Cardiac muscle cell (in vitro differentiated cells and primary cell): ENCODE results near the gene FAM3C. TPM values are rescaled to one million over a fixed set of nuclear protein-coding genes. Genes with fewer than 3 reads are reported as not detected.
A peak's percentile ranks its signal among the peaks of the same experiment; 100 is the strongest.

Experiments
- DNase-seq, 2 donors: peaks; one replicate each; pipeline versions ENCODE4 v3.0.0 to v3.0.0-alpha.2; 2010 to 2017; ENCODE audit warnings: low read depth in 1 of 2, low spot score in 1 of 2
- H3K27ac ChIP-seq: fragments of 200-600 bp; sonication (generic); 2 replicates; pipeline ENCODE4 v1.5.1; 2016
- H3K27me3 ChIP-seq: fragments of 200-600 bp; sonication (generic); 2 replicates; pipeline ENCODE4 v1.6.0; 2016; ENCODE audit warnings: control low read depth
- H3K36me3 ChIP-seq: fragments of 200-600 bp; sonication (generic); 2 replicates; pipeline ENCODE4 v1.5.1; 2016; ENCODE audit warnings: control low read depth
- H3K4me1 ChIP-seq: fragments of 200-600 bp; sonication (generic); 2 replicates; pipeline ENCODE4 v1.8.1; 2017; ENCODE audit warnings: low read depth, mild to moderate bottlenecking, mixed run types
- H3K4me3 ChIP-seq: fragments of 200-600 bp; sonication (generic); 2 replicates; pipeline ENCODE4 v1.5.1; 2016; ENCODE audit warnings: mild to moderate bottlenecking
- H3K9me3 ChIP-seq: fragments of 200-600 bp; sonication (generic); 2 replicates; pipeline ENCODE4 v1.5.1; 2017; ENCODE audit warnings: low read depth, mild to moderate bottlenecking, control low read depth
- polyA plus RNA-seq: library from polyadenylated mRNA; unstranded; fragments of >200 nt; fragmentation: Nextera tagmentation; extraction: Ambion mirVana; gene quantifications from 2 replicates; pipeline ENCODE4 v1.2.1, GENCODE V29; 2016
- total RNA-seq: library from RNA; depleted of rRNA; stranded (reverse); fragments of >200 nt; gene quantifications from 2 replicates; pipeline ENCODE4 v1.2.3, GENCODE V29; 2016
- TF ChIP-seq, protein P1 (sequence below): IDR thresholded peaks from 2 replicates; pipeline ENCODE4 v1.5.1; 2012; ENCODE audit warnings: low read depth, mild to moderate bottlenecking, low read length

FAM3C gene
- total and polyA plus RNA-seq, 2 experiments from 2014 or later = 33.2 to 70.1 TPM

DNA sequence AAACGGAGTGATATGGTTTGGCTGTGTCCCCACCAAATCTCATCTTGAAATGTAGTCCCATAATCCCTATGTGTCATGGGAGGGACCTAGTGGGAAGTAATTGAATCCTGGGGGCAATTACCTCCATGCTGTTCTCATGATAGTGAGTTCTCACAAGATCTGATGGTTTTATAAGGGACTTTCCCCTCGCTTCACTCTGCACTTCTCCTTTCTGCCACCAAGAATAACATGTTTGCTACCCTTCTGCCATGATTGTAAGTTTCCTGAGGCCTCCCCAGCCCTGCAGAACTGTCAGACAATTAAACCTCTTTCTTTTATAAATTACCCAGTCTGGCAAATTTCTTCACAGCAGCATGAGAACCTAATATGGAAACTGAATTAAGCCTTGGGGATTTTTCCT is 19.1 kb downstream of the FAM3C start:
- TF ChIP-seq, protein P1, sequence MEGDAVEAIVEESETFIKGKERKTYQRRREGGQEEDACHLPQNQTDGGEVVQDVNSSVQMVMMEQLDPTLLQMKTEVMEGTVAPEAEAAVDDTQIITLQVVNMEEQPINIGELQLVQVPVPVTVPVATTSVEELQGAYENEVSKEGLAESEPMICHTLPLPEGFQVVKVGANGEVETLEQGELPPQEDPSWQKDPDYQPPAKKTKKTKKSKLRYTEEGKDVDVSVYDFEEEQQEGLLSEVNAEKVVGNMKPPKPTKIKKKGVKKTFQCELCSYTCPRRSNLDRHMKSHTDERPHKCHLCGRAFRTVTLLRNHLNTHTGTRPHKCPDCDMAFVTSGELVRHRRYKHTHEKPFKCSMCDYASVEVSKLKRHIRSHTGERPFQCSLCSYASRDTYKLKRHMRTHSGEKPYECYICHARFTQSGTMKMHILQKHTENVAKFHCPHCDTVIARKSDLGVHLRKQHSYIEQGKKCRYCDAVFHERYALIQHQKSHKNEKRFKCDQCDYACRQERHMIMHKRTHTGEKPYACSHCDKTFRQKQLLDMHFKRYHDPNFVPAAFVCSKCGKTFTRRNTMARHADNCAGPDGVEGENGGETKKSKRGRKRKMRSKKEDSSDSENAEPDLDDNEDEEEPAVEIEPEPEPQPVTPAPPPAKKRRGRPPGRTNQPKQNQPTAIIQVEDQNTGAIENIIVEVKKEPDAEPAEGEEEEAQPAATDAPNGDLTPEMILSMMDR = no peak
- H3K9me3 ChIP-seq = no peaks in the 10 kb centered on the region
- no peak overlapping the region for H3K4me3 ChIP-seq
- no peak overlapping the region for H3K27ac ChIP-seq
- H3K27me3 ChIP-seq = no peaks in the 10 kb centered on the region
- H3K36me3 ChIP-seq = peaks cover 8% of the 10 kb centered on the region
- DNase-seq = no peak
- peaks cover 9% of the 10 kb centered on the region for H3K4me1 ChIP-seq

DNA sequence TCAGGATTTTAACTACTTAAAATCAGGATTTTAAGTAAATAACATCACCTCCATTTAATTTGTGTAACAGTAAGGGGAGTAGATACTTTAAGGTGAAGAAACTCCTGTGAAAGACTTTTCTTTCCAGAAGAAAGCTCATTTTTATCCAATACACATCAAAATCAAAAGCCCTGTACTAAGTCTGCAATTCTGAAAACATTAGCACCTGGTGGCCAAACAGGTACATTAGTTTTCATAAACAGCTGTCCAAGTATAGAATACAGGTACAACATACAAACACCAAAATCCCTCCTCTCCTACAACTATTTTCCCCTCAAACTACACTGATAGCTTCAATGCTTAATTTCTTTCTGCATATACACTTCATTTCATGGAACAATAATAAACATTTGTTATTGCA is 22.9 kb downstream of the FAM3C start:
- Histone ChIP-seq H3K27me3 (no peaks in the 10 kb centered on the region), H3K4me3 (no peak overlapping the region), H3K9me3 (no peaks in the 10 kb centered on the region), H3K4me1 (peaks cover 9% of the 10 kb centered on the region), H3K36me3 (peaks cover 7% of the 10 kb centered on the region), H3K27ac (no peak overlapping the region)
- TF ChIP-seq, protein P1 = peak; percentile 3
- DNase-seq = no peak

DNA sequence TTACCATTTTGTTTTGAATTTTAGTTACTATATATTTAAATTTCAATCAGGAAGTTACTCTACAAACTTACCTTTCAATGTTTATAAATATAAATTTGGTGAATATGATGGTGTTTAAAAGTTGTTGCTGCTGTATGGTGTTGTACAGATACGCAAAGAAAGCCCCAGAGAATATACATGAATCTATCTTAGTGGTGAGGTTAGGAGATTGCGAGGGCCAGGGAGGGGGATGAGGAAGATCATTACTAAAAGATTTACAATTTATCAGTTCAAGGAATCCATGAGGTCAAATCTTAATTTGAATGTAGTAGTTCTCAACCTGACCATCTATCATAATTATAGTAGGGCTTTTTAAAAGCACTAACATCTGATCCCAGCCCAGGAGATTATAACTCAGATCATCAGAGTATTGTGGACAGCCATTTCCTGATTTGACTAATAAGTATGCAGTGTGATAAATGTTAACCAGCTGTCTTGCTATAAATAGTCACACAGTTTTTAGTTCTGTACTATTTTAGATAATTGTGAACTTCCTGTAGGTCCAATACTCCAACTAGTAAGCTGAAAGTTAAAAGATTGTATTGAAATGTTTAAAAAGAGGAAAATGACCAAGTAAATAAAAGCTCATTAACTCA is 23.6 kb downstream of the FAM3C start:
- TF ChIP-seq, protein P1 = no peak
- DNase-seq = peak in 1 of 2 donors; percentile 41
- H3K9me3 ChIP-seq = no peaks in the 10 kb centered on the region
- peak overlapping the region; percentile 13 for H3K27ac ChIP-seq
- H3K4me3 ChIP-seq = no peak overlapping the region
- H3K4me1 ChIP-seq = peaks cover 9% of the 10 kb centered on the region
- peaks cover 1% of the 10 kb centered on the region for H3K36me3 ChIP-seq
- no peaks in the 10 kb centered on the region for H3K27me3 ChIP-seq

DNA sequence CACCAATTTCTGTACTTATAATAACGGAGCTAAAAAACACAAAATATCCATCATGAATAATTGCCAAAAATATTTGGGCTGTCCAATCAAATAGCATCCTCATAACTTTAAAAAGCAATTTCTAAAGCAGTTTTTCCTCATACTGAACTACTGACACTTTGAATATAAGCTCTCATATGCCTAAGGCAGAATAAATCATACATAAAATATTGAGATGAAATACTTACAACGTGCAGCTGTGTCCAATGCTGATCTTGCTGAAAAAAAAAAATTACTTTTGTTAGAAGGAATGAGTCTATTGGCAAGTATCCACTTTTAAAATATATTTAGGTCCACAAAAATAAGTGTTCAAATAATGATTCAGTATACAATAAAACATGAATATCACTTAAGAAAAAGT is 24.2 kb downstream of the FAM3C start:
- peaks cover 9% of the 10 kb centered on the region for H3K4me1 ChIP-seq
- DNase-seq = no peak
- H3K9me3 ChIP-seq = no peaks in the 10 kb centered on the region
- no peaks in the 10 kb centered on the region for H3K36me3 ChIP-seq
- H3K27ac ChIP-seq = no peak overlapping the region
- TF ChIP-seq, protein P1 = no peak
- no peaks in the 10 kb centered on the region for H3K27me3 ChIP-seq
- no peak overlapping the region for H3K4me3 ChIP-seq

DNA sequence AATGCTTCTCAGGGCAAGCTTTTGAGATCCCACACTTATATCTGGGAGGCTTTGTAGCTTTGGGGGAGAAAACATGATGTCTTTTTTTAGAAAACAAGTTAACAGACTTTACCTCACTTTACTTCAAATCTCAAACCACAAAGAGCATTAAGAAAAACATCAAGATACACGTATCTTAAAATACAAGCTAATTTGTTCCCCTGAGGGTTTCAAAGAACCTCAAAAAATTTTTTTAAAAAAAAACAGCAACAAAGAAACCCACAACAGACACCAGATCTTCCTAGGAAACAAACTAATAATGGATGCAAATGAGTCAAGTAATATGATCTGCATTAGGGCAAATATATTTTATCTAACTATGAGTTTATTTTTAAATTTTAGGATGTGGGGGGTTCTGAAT is 24.7 kb downstream of the FAM3C start:
- TF ChIP-seq, protein P1 = no peak
- Histone ChIP-seq H3K27ac (no peak overlapping the region), H3K9me3 (no peaks in the 10 kb centered on the region), H3K4me3 (no peak overlapping the region), H3K36me3 (peaks cover 2% of the 10 kb centered on the region), H3K4me1 (peaks cover 9% of the 10 kb centered on the region), H3K27me3 (no peaks in the 10 kb centered on the region)
- no peak for DNase-seq
